IMR-90 (cell line): ENCODE data around the gene FAIM2. TPM values are rescaled to one million over a fixed set of nuclear protein-coding genes. Genes with fewer than 3 reads are reported as not detected.

Experiments used
- ATAC-seq: fragments of 200-7000 bp; cut with Tn5 transposase; 2 replicates; pipeline ENCODE4 v1.9.1; 2020; ENCODE audit warnings: low read depth, mild to moderate bottlenecking, moderate library complexity
- BruUV-seq: library from RNA; stranded (reverse); fragments of 400-500 nt; replicated peaks from 2 replicates; lab custom pipeline; 2021; lab: Mats Ljungman, UMichigan
- CTCF ChIA-PET: fragments of 300-600 bp; formaldehyde crosslinking; extraction: SDS; loops from one replicate; lab custom pipeline; 2021; ENCODE audit warnings: antibody characterized with exemption; lab: Yijun Ruan, JAX
- POLR2A ChIA-PET: fragments of 300-600 bp; sonication (Branson Sonifier 250); formaldehyde crosslinking; loops from one replicate; lab custom pipeline; 2022; ENCODE audit warnings: antibody characterized with exemption; ENCODE audit not compliant: unreplicated experiment; lab: Charles Lee
- DNase-seq: peaks from one replicate; pipeline ENCODE4 v3.0.0; 2013
- H2AFZ ChIP-seq: replicated peaks from 2 replicates; pipeline ENCODE3; 2013; ENCODE audit warnings: low read length, mild to moderate bottlenecking; ENCODE audit not compliant: poor library complexity
- H2AK5ac ChIP-seq: 2 replicates; pipeline ENCODE4 v1.6.1; 2013; ENCODE audit warnings: low read depth, low read length, inconsistent platforms
- H2AK9ac ChIP-seq: replicated peaks from 2 replicates; pipeline ENCODE3; 2013; ENCODE audit warnings: mild to moderate bottlenecking, low read depth, low read length, moderate library complexity; ENCODE audit not compliant: poor library complexity
- H2BK120ac ChIP-seq: 2 replicates; pipeline ENCODE4 v1.6.1; 2013; ENCODE audit warnings: low read depth, low read length, inconsistent platforms
- H2BK15ac ChIP-seq: 3 replicates; pipeline ENCODE4 v1.6.1; 2013; ENCODE audit warnings: low read depth, low read length, inconsistent platforms
- H2BK20ac ChIP-seq: 2 replicates; pipeline ENCODE4 v1.6.1; 2013; ENCODE audit warnings: low read depth, mild to moderate bottlenecking, inconsistent platforms, low read length, moderate library complexity
- H2BK5ac ChIP-seq: 2 replicates; pipeline ENCODE4 v1.6.1; 2013; ENCODE audit warnings: mild to moderate bottlenecking, low read depth, low read length, inconsistent platforms; ENCODE audit not compliant: poor library complexity, severe bottlenecking
- H3K14ac ChIP-seq: replicated peaks from 2 replicates; pipeline ENCODE4 v1.6.1; 2013; ENCODE audit warnings: low read depth, low read length, inconsistent platforms
- H3K18ac ChIP-seq: 2 replicates; pipeline ENCODE4 v1.6.1; 2013; ENCODE audit warnings: low read depth, low read length, control low read depth
- H3K23ac ChIP-seq: 2 replicates; pipeline ENCODE4 v1.6.1; 2013; ENCODE audit warnings: low read depth, low read length, inconsistent platforms
- H3K27ac ChIP-seq: 2 replicates; pipeline ENCODE4 v1.5.1; 2013; ENCODE audit warnings: mild to moderate bottlenecking, control low read depth, low read length; ENCODE audit not compliant: insufficient read depth
- H3K27me3 ChIP-seq: 2 replicates; pipeline ENCODE4 v1.6.1; 2013; ENCODE audit warnings: low read length; ENCODE audit not compliant: control insufficient read depth, insufficient read depth
- H3K36me3 ChIP-seq: 2 replicates; pipeline ENCODE4 v1.6.1; 2013; ENCODE audit warnings: low read length, mixed read lengths; ENCODE audit not compliant: control insufficient read depth, insufficient read depth
- H3K4ac ChIP-seq: 2 replicates; pipeline ENCODE4 v1.6.1; 2013; ENCODE audit warnings: low read depth, low read length, inconsistent platforms
- H3K4me1 ChIP-seq: 2 replicates; pipeline ENCODE4 v1.6.1; 2013; ENCODE audit warnings: low read length, mixed read lengths; ENCODE audit not compliant: control insufficient read depth, insufficient read depth
- H3K4me2 ChIP-seq: 2 replicates; pipeline ENCODE4 v1.6.1; 2013; ENCODE audit warnings: low read depth, mild to moderate bottlenecking, control low read depth, low read length, moderate library complexity
- H3K4me3 ChIP-seq: 2 replicates; pipeline ENCODE4 v1.5.1; 2013; ENCODE audit warnings: low read depth, mild to moderate bottlenecking, control low read depth, low read length, moderate library complexity; ENCODE audit not compliant: insufficient read depth
- H3K56ac ChIP-seq: 2 replicates; pipeline ENCODE4 v1.6.1; 2013; ENCODE audit warnings: low read length, inconsistent platforms; ENCODE audit not compliant: insufficient read depth; ENCODE audit errors: extremely low read depth
- H3K79me1 ChIP-seq, 2 experiments: 2 replicates each; pipeline ENCODE4 v1.6.1; 2013; ENCODE audit warnings: low read length in 2 of 2, inconsistent platforms in 1 of 2, low read depth in 1 of 2
- H3K9ac ChIP-seq: 2 replicates; pipeline ENCODE4 v1.6.1; 2013; ENCODE audit warnings: low read depth, low read length, control low read depth
- H3K9me1 ChIP-seq: 2 replicates; pipeline ENCODE4 v1.6.1; 2013; ENCODE audit warnings: low read length, inconsistent platforms; ENCODE audit not compliant: insufficient read depth
- H3K9me3 ChIP-seq: 2 replicates; pipeline ENCODE4 v1.6.1; 2013; ENCODE audit warnings: low read length; ENCODE audit not compliant: control insufficient read depth, insufficient read depth
- H4K20me1 ChIP-seq: 2 replicates; pipeline ENCODE4 v1.6.1; 2013; ENCODE audit warnings: low read length, inconsistent platforms; ENCODE audit not compliant: insufficient read depth
- H4K5ac ChIP-seq: 2 replicates; pipeline ENCODE4 v1.6.1; 2013; ENCODE audit warnings: mild to moderate bottlenecking, low read depth, low read length, control low read depth
- H4K8ac ChIP-seq, 2 experiments: 2 replicates each; pipeline ENCODE4 v1.6.1; 2013; ENCODE audit warnings: low read depth in 2 of 2, low read length in 2 of 2, control low read depth in 1 of 2, inconsistent platforms in 1 of 2
- H4K91ac ChIP-seq: 2 replicates; pipeline ENCODE4 v1.6.1; 2013; ENCODE audit warnings: low read depth, low read length, inconsistent platforms; ENCODE audit not compliant: insufficient read depth
- MAFK ChIP-seq: IDR thresholded peaks from 2 replicates; pipeline ENCODE4 v1.6.1; 2012; ENCODE audit warnings: low read depth, low read length, improper control_type of control experiment
- NFE2L2 ChIP-seq: fragments of 150-350 bp; IDR thresholded peaks from 2 replicates; pipeline ENCODE4 v1.6.1; 2016; ENCODE audit warnings: low read depth, mild to moderate bottlenecking, low read length
- RCOR1 ChIP-seq: IDR thresholded peaks from 2 replicates; pipeline ENCODE4 v1.6.1; 2012; ENCODE audit warnings: mild to moderate bottlenecking, low read length, improper control_type of control experiment; ENCODE audit not compliant: insufficient replicate concordance
- WGBS, 2 experiments: methylation state at CpG; one replicate each; pipeline versions ENCODE4 v1.1.5 to v1.1.7; 2013; ENCODE audit warnings: missing lambda C conversion rate in 2 of 2; ENCODE audit not compliant: insufficient read length in 1 of 2; ENCODE audit errors: extremely low coverage in 2 of 2; 5-methylcytosine and 5-hydroxymethylcytosine counted together
- dilution Hi-C: fragments of 300-500 bp; cut with HindIII; formaldehyde crosslinking; loops from one replicate; pipeline ENCODE4 v1.14.3; 2018; ENCODE audit warnings: low sequenced_read_pairs; ENCODE audit not compliant: unreplicated experiment
- in situ Hi-C: fragments of 300-500 bp; cut with MboI; formaldehyde crosslinking; loops from 3 replicates; pipeline ENCODE4 v1.14.3; 2019; ENCODE audit warnings: low sequenced_read_pairs, inconsistent platforms, mixed read lengths
- intact Hi-C: fragments of 100-400 bp; cut with micrococcal nuclease; formaldehyde crosslinking; loops from 2 replicates; pipeline ENCODE4 v1.10.0; 2022
- polyA plus RNA-seq, 3 experiments: library from polyadenylated mRNA; depleted of rRNA; stranded (reverse); fragments of >200 nt; gene quantifications; 2 replicates each; pipeline ENCODE4 v1.2.3, GENCODE V29; 2012; ENCODE audit warnings: low replicate concordance in 1 of 3
- total RNA-seq: library from RNA; depleted of rRNA; stranded (reverse); fragments of >200 nt; gene quantifications from 2 replicates; pipeline ENCODE4 v1.2.3, GENCODE V29; 2012

The FAIM2 gene
- total and polyA plus RNA-seq, 2 of the 4 experiments (the other 2 are of a cell fraction), result 0.72 to 5.3 TPM

DNA sequence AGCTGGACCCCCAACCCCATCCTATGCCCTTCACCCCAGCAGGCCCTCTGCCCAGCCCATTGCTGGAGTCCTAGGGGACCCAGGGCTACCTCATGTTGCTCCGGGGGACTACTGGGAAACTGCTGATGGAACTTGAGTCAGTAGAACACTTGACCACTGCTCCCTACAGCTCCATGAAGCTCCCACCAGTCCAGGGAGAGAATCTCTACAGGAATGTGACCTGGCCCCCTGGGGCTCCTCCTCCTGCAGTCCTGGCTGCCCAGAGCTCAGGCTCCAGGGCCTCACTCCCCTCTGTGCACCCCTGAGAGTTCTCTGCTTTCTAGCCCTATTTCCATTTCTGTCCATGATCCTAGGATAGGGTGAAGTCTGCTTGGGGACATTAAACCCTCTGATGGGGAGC is 36.0 kb upstream of the FAIM2 start:
- no TSS peak for BruUV-seq
- H4K8ac ChIP-seq, result no peak overlapping the region
- no peak overlapping the region for H2BK5ac ChIP-seq
- H2BK120ac ChIP-seq, result no peak overlapping the region
- H2BK15ac ChIP-seq, result no peak overlapping the region
- H4K91ac ChIP-seq, result no peak overlapping the region
- CTCF ChIA-PET, result no interaction called here
- H2AFZ ChIP-seq, result no peak overlapping the region
- no peak overlapping the region for H3K56ac ChIP-seq
- H3K36me3 ChIP-seq, result no peaks in the 10 kb centered on the region
- H3K79me1 ChIP-seq, result no peaks in the 10 kb centered on the region
- H3K27me3 ChIP-seq, result no peaks in the 10 kb centered on the region
- WGBS, 2 experiments, result no CpG with 5 or more reads among the region's 1 CpG
- no peak overlapping the region for H3K4me2 ChIP-seq
- no peak overlapping the region for H3K23ac ChIP-seq
- no peak overlapping the region for H3K9ac ChIP-seq
- H3K9me3 ChIP-seq, result no peaks in the 10 kb centered on the region
- dilution Hi-C loops (no loop called here), intact Hi-C loops (no loop called here), in situ Hi-C loops (no loop called here)
- no peak overlapping the region for H3K4ac ChIP-seq
- no peak for DNase-seq
- TF ChIP-seq NFE2L2 (no peak), MAFK (no peak), RCOR1 (no peak)
- no peak overlapping the region for H2BK20ac ChIP-seq
- no peaks in the 10 kb centered on the region for H3K4me1 ChIP-seq
- H4K20me1 ChIP-seq, result no peaks in the 10 kb centered on the region
- H3K18ac ChIP-seq, result no peak overlapping the region
- H2AK5ac ChIP-seq, result no peak overlapping the region
- no peak overlapping the region for H4K5ac ChIP-seq
- POLR2A ChIA-PET, result no interaction called here
- no peak overlapping the region for H3K4me3 ChIP-seq
- 0 out of 2 replicates have a peak, but pooled peaks cover under 1% of the 10 kb centered on the region for H3K9me1 ChIP-seq
- ATAC-seq, result no peak
- H3K14ac ChIP-seq, result no peak overlapping the region
- H2AK9ac ChIP-seq, result no peak overlapping the region
- no peak overlapping the region for H3K27ac ChIP-seq
